HG02884 (cell line): Measurements from ENCODE around the gene ABHD3.
"Not testable (repeated sequence)": the region's sequence is repeated elsewhere in the genome, so short reads cannot be mapped to it uniquely, and the experiment has no call there.

Experiments
- ATAC-seq: cut with Tn5 transposase; IDR thresholded peaks from one replicate; pipeline ENCODE4 v1.9.1; 2021; ENCODE audit warnings: mild to moderate bottlenecking, moderate library complexity; ENCODE audit not compliant: unreplicated experiment

The ABHD3 gene, protein sequence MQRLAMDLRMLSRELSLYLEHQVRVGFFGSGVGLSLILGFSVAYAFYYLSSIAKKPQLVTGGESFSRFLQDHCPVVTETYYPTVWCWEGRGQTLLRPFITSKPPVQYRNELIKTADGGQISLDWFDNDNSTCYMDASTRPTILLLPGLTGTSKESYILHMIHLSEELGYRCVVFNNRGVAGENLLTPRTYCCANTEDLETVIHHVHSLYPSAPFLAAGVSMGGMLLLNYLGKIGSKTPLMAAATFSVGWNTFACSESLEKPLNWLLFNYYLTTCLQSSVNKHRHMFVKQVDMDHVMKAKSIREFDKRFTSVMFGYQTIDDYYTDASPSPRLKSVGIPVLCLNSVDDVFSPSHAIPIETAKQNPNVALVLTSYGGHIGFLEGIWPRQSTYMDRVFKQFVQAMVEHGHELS

DNA sequence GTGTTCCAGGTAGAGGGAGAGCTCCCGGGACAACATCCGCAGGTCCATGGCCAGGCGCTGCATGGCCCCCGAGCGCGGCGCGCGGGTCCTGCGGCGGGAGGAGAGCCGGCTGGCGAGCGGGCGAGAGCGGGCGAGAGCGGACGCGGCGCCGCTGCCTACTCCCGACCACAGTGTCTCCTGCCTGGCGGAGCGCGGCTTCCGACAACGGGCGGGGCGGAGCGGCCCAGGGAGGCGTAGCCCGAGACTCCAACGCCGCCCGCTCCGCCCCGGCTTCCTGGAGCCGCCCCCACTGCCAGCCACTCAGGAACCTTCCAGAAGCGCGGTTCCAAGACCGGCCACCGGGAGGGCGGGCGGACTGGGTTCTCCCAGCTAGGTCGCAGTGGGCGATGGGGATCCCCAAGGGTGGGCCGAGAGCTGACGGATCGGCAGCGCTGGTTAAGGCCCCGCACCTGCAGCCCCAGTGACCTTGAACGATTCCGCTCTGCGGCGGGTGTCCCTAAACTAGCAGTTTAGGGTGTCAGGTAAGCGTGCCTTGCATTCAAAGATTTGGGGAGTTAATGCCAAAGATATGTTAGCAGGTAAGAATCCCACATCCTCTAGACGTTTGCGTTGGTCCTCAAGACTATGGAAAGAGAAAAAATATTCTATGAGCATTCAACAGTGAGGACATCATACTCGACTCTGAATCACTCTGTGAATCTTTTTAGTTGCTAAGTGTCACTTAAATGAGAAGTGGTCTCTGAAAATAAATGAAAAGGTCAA, at the start of gene ABHD3:
Gene ABHD3, minus strand, starts transcription at position 172 of the 762 bp plus-strand sequence. Its CDS starts 109 bp downstream, at position 63.
- peak; percentile 93 for ATAC-seq

DNA sequence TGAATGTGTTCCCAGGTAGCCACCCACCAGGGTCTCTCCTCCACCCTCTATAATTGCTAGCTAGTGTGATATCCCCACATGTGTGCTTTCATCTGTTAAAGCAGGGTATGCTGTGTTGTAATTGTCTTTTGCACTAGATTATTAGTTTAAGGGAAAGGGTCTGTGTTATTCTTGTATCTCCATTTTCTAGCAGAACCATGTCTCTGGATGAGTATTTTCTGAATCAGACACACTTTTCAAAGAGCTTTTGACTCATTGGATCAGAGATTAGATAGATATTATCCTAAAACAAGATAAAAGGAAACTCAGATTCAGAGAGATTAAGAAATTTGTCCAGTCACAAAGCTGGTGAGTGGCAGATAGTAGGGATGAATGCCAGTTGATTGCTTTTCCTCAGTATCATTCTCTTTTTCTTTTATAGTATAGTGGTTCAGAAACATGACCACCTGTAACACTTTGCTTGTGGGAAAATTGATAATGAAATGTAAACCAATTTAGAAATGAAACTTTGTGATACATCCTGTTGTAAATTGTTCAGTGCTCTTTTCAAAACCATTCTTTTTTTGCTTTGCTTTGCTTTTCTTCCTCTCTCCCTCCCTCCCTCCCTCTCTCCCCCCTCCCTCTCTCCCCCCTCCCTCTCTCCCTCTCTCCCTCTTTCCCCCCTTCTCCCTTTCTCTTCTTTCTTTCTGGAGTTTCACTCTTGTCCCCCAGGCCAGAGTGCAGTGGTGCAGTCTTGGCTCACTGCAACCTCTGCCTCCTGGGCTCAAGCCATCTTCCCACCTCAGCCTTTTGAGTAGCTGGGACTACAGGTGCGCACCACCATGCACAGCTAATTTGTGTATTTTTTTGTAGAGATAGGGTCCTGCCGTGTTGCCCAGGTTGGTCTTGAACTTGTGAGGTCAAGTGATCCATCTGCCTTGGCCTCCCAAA, 43.5 kb upstream of the ABHD3 start:
- no peak for ATAC-seq

DNA sequence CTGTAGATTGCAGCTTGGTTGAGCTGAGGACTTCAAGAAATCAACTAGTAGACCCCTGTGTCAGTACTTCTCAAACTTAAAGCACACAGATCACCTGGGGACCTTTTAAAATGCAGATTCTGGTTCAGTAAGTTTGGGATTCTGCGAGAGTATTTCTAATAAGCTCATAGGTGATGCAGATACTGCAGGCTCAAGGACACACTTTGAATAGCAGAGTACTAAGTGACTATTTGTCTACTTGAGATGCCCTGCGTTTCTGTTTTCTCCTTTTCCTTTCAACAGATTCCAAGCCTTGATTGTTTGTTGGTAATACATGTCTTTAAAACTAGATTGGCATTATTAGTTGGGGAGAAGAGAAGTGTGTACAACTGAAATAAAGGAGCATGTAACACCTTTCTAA, 42.7 kb upstream of the ABHD3 start:
- ATAC-seq = no peak

DNA sequence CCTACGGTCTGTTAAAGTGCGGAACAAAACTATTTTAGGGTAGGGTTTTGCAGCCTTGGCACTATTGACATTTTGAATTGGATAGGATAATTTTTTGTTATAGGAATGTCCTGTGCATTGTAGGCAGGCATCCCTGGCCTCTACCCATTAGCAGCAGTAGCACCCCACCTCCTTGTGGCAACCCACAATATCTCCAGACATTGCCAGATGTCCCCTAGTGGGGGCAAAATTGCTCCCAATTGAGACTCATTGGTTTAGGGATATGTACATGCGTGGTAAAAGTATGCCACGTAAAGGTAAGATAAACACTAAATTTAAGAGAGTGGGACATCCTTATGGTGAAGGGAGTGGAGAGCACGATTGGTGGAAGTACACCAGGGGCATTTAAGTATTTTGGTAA, 40.7 kb upstream of the ABHD3 start:
- ATAC-seq = no peak

DNA sequence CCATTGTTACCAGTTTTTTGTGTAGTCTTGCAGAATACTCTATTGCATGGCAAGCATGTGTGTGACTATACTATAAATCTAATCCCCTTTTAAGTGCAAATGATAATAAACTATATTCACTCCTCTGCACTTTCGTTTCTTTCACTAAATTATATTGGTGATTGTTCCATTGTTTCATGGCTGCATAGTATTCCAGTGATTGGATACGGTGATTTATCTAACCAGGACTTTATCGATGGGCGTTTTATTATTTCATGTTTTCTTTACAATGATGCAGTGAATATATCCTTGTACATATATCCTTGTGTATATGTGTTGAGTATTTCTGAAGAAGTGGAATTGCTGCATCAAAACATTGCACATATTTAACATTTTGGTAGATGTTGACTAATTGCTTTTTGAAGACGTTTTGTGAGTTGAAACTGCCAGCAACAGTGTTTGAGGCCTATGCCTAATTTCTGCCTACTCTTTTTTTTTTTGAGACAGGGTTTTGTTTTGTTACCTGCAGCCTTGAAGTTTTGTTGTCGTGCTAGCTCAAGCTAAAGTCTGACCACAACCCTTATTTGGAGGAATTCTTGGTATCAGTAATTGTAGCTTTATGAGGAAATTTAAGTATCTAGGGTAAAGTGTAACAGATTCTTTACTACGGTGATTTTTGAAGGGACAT, 38.7 kb upstream of the ABHD3 start:
- ATAC-seq = no peak

DNA sequence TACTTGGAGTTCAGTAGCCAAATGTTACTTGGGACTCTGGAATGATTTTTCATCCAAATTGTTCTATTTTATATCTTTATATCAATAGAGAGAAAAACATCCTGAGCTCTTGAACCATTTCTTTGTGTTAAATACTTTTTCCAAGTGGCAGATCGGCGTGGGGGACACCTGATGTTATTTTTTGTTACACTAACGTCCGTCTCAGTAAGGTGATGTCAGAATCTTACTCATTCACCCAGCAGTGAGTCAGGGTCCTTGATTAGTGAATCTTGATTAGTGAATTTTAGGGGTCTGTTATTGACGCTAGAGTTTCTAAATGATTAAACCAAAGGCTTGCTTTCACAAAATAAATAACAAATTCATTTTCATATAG, 37.7 kb upstream of the ABHD3 start:
- no peak for ATAC-seq

DNA sequence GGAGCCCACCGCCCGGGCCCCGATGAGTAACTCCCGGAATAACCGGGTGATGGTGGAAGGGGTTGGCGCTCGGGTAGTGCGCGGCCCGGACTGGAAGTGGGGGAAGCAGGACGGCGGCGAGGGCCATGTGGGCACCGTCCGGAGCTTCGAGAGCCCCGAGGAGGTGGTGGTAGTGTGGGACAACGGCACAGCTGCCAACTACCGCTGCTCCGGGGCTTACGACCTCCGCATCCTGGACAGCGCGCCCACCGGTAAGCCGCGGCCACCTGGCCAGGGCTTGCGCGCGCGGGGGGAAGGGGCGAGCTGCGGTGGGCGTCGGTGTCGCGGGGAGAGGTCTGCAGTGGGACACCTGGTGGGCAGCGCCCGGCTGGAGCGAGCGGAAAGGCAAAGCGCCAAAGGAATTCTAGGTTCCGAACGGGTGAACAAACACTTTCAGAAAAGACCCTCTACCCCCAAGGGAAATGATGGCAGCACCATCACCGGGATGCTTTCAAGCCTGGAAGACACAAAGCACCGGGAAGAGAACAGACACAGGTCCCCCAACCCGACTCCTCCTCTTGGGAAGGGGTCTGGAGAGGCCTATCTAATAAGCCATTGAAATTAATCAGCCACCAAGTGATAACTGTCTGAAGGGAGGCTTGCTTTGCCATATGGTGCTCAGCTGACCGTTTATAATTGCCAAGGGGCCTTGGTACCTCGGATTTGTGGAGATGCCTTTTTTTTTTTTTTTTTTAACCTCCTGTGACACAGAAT, 37.2 kb upstream of the ABHD3 start:
- peak; percentile 19 for ATAC-seq

DNA sequence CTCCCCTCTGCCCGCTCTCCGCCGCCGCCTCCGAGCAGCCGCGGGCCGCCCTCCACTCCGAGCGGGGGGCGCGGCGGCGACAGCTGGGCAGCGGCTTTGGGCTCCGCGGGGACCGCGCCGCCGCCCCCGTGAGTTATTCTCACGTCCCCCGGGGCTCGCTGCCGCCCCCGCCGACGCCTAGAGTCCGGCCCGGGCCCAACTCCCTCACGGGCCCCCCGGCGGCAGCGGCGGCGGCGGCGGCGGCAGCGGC, 36.7 kb upstream of the ABHD3 start:
- no peak for ATAC-seq

DNA sequence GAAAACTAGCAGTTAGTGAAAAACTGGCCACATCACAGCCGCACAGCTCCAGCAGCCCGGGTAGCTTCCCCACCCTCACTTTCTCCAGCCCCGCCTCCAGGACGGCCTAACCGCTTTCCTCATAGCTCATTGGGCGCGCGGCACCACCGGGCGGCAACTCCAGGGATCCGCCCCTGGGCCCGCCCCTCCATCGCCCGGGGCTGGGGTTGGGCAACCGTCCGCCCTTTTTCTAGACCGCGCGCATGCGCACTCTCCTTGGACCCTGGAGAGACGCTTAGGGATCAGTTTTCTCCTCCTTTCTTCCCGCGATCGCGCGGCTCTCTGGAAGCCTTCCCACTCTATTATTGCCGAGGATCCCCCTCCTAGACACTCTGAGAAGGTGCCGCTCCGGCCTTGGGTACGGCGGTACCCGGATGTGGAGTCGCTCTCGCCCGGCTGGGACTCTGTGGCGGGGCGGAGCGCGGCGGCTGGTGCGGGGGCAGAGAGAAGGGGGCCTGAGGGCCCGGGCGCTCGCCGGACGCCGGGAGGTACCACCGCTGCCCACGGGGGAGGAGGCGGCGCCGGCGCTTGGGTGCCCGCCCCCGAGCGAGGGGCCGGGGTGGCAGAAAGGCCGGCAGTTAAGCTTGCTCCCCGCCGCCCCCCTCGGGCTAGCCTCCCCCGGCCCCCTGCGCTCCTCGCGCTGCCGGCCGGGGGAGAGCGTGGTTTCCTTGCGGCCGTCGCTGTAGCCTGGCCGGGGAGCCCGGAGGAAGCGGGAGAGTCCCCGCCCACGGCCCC, 36.2 kb upstream of the ABHD3 start, which contains the start of gene MIB1:
Gene MIB1, plus strand, starts transcription at position 255 of the 774 bp plus-strand sequence. CDS start 792 bp downstream, outside the sequence.
- peak; percentile 95 for ATAC-seq

DNA sequence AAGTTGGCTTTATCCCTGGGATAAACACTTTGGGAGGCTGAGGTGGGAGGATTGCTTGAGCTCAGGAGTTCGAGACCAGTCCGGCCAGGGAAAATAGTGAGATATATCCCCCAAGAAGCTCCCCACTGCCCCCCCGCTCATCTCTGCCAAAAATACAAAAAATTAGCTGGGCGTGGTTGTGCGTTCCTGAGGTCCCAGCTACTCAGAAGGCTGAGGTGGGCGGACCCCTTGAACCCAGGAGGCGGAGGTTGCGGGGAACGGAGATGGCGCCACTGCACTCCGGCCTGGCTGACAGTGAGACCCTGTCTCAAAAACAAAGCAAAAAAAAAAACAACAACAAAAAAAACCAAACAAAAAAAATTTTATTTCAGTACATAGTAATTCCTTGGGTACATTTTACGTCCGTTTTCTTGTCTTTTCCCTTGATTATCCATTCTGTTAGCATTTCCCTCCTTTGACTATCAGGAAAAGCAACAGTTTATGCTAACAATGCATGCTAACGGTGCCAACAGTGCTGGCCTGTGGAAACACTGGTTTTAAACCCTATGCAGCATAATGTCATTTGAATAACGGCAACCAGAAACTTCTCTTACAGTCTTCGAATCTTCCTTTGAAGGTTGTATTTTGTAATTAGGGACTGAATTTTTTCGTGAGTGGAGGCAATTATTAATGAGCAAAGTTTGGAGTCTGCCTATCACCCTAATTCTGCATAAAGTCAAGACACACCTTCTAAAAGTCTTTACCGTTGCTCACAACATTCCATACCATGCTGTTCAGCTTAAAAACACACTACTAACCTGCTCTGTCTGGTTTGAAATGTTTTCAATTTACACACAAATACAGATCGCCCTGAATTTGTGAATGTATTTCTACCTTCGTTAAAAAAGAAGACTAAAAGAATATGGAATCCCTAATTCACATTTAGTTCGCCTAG, 35.3 kb upstream of the ABHD3 start:
- peak; percentile 17 for ATAC-seq

DNA sequence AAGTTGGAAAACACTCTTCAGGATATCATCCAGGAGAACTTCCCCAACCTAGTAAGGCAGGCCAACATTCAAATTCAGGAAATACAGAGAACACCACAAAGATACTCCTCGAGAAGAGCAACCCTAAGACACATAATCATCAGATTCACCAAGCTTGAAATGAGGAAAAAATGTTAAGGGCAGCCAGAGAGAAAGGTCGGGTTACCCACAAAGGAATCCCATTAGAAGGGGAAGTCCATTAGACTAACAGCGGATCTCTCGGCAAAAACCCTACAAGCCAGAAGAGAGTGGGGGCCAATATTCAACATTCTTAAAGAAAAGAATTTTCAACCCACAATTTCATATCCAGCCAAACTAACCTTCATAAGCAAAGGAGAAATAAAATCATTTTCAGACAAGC, 32.4 kb upstream of the ABHD3 start:
- not testable (repeated sequence) for ATAC-seq

DNA sequence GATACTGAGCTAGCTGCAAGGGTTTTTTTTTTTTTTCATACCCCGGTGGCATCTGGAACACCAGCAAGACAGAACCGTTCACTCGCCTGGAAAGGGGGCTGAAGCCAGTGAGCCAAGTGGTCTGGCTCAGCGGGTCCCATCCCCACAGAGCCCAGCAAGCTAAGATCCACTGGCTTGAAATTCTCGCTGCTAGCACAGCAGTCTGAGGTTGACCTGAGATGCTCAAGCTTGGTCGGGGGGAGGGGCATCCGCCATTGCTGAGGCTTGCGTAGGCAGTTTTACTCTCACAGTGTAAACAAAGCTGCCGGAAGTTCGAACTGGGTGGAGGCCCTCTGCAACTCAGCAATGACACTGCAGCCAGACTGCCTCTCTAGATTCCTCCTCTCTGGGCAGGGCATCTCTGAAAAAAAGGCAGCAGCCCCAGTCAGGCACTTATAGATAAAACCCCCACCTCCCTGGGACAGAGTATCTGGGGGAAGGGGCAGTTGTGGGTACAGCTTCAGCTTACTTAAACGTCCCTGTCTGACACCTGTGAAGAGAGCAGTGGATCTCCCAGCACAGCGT, 31.0 kb upstream of the ABHD3 start:
- no peak for ATAC-seq

DNA sequence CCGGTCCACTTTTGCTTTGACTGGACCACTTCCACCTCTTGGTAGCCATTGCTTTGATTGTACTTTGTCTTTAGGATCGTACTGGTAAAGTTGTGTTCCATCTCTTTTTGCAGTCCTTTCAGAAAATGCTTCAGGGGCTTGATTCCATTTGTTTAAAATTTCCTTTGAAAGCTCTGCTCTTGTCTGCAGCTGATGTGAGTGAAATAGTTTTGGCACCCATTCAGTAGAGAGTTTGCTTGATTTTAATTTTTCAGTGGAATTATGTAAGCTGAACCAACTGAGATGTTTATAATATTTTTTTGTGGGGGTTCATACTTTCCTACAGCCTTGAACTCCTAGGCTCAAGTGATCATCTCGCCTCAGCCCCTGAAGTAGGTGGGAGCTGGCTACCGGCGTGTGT, 28.4 kb upstream of the ABHD3 start:
- ATAC-seq = no peak

DNA sequence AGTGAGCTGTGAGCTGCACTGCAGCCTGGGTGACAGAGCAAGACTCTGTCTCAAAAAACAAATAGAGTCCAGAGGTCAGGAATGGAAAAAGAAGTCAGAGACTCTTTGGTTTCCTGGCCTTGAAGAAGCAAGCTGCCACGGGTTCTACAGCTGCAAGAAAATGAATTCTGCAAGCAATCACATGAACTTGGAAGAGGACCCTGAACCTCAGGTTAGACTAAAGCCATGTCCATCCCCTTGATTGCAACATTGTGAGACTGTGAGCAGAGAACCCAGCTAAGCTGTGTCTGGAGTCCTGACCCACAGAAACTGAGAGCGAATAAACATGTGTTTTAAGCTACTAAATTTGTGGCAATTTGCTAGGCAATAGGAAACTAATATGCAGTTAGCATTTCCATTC, 23.1 kb upstream of the ABHD3 start:
- no peak for ATAC-seq

DNA sequence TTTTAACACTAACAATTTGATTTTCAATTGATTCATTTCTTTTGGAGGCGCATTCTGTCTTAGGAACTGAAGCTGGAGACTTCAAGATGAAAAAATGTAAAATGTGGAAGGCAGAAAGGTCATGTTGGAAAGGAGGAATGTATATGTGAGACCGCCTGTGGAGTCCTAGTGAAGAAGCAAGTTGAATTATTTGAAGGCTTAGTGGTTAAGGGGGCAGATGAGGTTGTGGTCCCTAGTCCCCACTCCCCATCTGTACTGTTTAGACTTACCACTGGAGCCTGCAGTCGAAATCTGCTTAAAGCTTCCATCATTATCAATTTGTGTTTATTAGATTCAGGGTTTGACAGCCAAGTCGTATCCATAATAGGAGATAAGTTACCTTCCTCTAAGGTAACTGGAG, 20.6 kb upstream of the ABHD3 start:
- ATAC-seq = no peak

DNA sequence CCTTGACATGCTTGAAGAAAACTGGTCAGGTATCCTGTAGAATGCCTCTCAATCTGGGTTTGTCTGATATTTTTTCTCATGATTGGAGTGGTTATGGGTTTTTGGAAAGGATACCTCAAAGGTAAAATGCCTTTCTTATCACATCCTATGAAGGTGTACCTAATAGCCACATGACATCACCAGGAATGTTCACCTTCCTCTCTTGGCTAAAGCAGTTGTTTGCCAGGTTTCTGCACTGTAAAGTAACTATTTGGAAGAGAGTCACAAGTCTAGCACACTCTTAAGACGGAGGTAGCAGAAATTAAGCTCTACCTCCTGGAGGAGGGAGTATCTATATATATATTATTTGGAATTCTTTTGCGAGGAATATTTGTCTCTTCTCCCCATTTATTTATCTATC, 18.1 kb upstream of the ABHD3 start:
- no peak for ATAC-seq

DNA sequence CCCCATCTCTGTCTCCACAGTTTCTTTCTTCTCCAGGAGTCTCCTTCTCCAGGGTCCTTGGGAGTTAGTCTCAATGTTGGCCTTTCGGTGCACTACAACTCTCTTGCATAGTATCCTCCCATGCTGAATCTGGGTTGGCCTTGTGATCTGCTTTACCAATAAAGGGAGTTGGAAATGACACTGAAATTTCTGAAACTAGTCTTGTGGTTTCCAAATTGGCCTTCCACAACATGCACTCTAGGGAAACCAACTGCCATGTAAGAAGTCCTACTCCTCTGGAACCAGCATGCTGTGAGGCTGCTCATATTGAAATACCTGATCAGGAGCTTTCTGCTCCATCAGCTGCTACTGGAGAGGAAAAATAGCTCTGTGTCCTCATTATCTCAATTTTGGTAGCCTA, 9.9 kb upstream of the ABHD3 start:
- no peak for ATAC-seq

DNA sequence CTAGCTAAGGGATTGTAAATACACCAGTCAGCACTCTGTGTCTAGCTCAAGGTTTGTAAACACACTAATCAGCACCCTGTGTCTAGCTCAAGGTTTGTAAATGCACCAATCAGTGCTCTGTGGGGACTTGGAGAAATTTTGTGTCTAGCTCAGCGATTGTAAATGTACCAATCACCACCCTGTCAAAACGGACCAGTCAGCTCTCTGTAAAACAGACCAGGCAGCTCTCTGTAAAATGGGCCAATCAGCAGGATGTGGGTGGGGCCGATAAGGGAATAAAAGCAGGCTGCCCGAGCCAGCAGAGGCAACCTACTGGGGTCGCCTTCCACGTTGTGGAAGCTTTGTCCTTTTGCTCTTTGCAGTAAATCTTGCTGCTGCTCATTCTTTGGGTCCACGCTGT, 2.6 kb upstream of the ABHD3 start:
- ATAC-seq = not testable (repeated sequence)
